ENCODE data around the gene LEMD1.
"Not testable (repeated sequence)": the region's sequence is repeated elsewhere in the genome, so short reads cannot be mapped to it uniquely, and the experiment has no call there.

The LEMD1 gene

DNA sequence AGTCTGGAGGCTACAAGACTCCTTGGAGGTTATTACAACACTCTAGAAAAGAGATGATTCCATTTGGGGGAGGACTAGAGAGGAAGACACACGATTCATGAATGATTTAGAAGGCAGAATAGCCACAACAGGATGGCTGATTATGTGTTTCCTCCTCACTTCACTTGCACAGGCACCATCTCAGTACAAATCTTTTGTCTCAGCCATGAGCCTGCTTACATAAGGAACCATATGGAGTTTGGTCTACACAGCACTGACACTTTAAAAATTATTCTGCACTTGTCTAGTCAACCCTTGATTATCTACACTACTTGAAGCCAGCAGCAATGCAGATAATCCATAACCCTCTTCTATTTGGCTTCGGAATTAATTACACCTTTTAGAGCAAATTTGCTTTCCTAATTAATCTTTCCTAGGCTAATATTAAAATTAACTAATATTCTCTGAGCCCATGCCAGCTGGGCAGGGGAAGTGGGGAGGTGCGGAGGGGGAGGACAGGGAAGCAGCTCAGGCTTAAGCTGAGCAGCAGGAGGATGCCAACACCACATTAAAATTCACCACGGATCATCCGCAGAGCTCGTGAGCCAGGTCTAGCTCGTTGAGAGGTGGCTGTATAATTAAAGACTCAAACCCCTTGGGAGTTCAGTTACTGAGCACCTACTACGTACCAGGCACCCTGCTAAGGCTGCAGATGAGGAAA lies 3.2 kb upstream of the LEMD1 start:
- DNase-seq, result no peak

DNA sequence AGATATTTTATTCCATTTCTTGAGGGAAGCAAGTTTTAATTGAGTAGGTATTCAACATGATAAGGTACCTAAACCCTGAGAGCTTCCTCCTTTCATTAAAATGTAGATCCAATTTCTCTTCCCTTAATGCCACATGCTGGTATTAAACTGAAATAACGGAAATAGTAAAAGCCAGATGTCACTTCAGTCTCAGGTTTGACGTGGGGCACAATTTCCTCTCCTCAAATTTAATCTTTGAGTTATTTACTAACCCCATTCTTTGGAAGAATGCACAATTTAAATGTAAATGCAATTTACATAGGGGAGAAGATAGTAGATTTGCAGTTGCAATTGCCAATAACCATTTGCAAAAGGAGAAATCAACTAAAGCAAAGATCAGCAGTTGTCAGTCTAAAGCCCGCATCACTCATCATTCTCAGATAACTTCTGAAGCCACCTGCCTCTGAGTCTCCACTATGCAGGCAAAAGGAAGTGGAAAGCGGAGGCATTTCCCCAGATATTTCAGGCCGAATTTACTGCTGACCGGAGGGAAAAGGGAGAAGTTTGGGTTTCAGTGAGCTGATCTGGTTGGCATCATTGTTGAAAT lies 2.1 kb upstream of the LEMD1 start:
- DNase-seq, result no peak

DNA sequence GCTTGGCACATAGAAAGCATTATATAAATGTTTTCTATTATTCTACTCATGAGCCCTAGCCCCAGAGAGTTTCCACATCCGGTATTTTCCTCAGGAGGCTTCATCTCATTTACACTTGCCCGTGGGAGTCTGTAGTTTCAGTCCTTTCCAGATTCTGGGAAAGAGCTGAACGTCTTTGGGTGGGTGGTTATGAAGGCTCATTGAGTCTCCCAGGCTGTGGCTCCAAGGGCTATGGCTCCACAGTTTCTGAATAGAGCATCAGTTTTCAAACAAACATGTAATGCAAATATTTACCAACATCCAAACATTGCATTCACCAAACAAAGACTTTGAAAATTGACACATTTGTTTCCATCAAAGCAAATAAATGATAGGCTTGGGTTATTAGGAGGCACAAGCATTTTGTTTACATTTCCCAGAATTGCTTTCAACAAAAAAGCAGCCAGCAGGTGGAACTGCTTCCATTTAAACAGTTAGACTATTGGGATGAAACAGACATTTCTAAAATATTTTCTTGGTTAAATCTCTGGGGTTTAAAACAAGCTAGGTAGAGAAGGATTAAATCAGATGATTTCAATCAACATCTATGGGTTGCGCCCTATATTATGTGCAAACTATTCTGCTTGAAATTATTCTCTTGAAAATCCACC lies 1.3 kb upstream of the LEMD1 start:
- DNase-seq, result no peak

DNA sequence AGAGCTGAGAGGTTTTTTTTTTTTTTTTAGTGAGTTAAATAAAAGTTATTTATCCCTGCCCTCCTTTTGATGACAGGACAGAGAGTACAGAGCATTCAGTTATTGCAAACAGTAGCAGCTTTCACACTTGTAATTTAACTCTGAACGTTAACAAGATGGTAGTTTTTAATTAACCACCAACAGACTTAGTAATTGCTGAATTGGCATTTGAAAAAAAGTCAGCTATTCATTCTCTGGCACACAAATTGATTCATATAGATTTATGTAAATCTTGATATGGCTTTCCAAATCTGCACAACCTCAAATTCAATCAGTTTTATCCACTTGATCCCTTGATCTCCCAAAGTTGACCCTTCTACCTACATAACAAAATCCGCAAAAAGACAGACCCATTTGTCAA lies 918 bp downstream of the LEMD1 start:
- no peak for DNase-seq

DNA sequence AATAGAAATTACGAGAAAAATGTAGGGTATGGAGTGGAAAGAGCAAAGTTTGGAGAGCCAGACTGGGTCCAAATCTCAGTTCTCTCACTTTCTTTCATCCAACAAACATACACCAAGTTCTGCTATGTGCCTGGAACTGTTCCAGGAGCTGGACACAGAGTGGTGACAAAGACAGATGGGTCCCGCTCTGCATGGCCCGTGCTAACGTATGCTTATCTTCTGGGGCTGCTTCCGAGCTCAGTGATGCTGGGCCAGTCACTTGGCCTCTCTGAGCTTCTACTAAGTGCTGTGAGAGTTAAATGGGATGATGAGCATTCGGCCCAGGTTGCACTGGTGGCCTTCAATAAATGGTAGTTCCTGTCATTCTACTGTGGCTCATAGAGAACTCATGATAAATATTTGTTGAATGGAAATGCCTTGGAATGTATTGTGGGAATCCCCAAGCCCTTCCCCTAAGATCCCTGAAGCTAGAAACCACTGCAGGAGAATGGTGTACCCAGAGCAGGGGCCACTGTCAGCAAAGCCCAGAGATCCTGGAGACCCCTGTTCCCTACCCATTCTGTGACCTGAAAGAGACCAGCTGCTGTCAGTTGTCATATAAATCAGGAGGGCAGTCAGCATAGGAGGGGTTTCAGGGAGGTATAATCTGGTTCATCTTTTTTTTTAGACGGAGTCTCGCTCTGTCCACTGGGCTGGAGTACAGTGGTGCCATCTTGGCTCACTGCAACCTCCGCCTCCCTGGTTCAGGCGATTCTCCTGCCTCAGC lies 3.8 kb downstream of the LEMD1 start:
- DNase-seq, result no peak

DNA sequence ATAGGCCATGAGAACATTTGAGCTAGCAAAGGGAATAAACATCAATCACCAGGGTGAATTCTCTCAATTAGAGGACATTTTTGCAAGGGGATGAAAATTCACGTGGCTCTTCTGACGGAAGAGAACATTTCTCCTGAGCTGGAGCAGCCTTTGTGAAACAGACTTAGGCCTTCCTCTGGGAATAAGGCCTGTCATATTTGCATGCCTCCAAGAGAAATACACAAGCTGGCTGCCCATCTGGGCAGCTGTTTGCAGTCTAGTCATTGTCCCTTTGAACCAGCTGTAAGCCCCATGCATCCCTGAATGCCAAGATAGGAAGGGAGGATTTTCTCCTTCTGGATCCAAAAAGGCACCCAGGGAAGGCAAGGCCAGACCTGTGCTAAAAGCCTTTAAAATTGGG lies 5.5 kb downstream of the LEMD1 start:
- DNase-seq, result no peak

DNA sequence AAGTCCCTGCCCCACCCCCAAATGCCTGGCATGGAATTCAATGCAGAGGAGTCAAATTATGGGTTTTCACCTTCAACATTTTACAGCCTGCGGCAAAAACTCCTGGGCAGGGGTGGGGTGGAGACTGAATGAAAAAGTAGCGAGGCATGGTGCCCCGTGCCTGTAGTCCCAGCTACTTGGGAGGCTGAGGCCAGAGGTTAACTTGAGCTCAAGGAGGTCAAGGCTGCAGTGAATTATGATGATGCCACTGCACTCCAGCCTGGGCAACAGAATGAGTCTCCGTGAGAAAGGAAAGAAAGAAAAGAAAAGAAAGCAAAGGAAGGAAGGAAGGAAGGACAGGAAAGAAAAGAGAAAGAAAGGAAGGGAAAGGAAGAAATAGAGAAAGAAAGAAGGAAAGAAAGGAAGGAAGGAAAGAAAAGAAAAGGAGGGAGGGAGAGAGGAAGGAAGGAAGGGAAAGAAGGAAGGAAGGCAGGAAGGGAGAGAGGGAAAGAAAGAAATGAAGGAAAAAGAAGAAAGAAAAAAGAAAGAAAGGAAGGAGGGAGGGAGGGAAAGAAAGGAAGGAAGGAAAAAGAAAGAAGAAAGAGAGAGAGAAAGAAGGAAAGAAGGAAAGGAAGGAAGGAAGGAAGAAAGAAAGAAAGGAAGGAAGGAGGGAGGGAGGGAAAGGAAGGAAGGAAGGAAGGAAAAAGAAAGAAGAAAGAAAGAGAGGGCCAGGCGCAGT lies 11.1 kb downstream of the LEMD1 start:
- no peak for DNase-seq

DNA sequence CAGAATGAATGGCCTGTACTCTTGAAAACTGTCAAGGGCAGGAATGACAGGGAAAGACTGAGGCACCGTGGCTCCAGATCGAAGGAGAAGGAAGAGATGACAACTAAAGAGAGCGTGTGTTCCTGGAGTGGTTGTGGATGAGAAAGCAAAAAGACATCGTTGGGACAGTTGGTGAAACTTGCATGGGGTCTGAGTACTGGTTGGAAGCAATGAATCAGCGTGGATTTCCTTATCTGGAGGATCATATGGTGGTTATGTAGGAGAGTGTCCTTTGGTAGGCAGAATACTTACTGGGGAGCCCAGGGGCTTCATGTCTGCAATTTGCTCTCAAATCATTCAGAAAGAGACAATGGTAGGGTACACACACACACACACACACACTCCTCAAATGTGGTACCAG lies 13.9 kb downstream of the LEMD1 start:
- DNase-seq, result no peak

DNA sequence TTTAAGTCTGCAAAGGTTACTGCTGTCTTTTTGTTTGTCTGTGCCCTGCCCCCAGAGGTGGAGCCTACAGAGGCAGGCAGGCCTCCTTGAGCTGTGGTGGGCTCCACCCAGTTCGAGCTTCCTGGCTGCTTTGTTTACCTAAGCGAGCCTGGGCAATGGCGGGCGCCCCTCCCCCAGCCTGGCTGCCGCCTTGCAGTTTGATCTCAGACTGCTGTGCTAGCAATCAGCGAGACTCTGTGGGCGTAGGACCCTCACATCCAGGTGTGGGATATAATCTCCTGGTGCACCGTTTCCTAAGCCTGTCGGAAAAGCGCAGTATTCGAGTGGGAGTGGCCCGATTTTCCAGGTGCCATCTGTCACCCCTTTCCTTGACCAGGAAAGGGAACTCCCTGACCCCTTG lies 15.6 kb downstream of the LEMD1 start:
- DNase-seq, result peak; percentile 11

DNA sequence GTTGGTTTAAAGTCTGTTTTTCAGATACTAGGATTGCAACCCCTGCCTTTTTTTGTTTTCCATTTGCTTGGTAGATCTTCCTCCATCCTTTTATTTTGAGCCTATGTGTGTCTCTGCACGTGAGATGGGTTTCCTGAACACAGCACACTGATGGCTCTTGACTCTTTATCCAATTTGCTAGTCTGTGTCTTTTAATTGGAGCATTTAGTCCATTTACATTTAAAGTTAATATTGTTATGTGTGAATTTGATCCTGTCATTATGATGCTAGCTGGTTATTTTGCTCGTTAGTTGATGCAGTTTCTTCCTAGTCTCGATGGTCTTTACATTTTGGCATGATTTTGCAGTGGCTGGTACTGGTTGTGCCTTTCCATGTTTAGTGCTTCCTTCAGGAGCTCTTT lies 17.4 kb downstream of the LEMD1 start:
- not testable (repeated sequence) for DNase-seq

DNA sequence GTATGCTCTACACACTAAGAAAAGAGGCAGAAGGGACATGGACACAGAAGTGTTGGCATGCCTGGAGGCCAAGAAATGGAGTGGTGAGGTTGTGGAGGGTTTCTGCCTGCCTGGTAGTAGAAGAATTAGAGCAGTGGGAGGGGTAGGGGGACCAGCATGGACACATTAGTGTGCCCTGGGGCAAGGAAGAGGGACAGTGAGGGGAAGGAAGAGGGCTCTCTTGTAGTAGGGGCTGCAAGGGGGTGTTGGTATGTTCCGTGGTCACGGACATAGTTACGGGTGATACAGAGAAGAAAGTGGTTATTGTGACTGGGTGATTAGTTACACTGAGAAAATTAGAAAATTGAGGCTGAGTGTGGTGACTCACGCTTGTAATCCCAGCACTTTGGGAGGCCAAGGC lies 23.3 kb downstream of the LEMD1 start:
- no peak for DNase-seq

DNA sequence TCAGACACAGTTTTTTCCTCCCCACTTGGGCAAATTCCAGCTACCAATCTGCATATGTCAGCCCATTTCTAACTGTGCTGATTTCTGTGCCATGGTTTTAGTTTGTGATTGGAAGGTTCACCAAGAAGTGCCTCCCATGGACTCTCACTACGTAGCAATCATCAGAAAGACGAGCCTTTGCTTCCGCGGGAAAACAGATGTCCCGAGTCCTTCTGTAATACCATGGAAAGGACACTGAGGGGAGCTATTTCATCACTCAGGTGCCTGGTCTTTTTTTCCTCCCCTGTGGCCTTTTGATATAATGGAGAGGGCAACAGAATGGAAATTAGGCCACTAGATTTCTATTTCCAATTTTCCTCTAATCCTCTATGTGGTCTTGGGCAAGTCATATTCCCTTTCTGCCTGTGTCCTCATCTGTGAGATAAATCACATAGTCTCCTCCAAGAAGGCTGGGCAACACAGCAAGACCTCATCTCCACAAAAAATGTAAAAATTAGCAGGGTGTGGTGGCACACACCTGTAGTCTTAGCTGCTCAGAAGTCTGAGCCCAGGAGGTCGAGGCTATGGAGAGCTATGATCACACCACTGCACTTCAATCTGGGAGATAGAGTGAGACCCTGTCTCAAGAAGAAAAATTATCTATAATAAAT lies 24.8 kb downstream of the LEMD1 start:
- peak; percentile 32 for DNase-seq

DNA sequence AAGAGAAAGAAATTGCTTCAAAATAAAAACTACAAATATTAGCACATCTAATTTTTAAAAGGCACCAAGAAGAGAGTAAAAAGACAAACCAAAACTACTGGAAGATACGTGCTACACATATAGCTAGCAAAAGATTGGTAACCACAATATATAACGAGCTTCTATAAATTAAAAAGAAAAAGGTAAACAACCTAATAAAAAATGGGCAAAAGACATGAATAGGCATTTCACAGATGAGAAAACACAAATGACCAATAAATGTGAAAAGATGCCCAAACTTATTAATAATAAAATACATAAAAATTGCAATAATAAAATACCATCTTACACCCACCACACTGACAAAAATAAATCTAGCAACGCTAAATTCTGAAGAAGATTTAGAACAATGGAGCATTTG lies 26.2 kb downstream of the LEMD1 start:
- DNase-seq, result no peak

DNA sequence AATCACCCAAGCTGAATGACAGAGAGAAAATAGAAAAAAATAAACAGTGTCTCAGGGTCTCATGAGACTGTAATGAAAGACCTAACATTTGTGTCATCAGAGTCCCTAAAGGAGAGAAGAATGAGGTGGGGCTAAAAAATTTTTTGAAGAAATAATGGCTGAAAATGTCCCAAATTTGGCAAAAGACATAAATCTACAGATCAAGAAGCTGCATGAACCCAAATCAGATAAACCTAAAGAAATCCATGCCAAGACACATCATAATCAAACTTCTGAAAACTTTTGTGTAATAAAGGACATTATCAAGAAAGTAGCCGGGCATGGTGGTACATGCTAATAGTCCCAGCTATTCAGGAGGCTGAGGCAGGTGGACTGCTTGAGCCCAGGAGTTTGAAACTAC lies 29.2 kb downstream of the LEMD1 start:
- no peak for DNase-seq

DNA sequence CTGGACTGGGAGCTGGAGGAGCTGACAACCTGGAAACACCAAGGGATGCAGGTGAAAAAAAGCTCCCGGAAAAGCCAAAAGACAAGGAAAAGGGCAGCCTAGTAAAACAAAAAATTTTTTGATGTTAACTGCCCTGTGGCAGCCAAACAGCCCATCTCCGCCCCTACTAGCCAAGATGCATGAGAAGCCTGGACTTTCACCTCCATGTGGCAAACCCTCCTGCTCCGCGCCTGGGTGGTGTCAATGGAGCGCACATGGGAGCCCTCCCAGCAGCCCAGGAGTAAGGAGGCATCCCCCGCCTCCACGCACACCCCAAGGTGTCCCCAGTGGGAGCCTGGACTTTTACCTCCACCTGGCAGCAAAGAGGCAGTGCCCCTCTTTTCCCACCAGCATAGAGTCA lies 30.5 kb downstream of the LEMD1 start:
- no peak for DNase-seq

DNA sequence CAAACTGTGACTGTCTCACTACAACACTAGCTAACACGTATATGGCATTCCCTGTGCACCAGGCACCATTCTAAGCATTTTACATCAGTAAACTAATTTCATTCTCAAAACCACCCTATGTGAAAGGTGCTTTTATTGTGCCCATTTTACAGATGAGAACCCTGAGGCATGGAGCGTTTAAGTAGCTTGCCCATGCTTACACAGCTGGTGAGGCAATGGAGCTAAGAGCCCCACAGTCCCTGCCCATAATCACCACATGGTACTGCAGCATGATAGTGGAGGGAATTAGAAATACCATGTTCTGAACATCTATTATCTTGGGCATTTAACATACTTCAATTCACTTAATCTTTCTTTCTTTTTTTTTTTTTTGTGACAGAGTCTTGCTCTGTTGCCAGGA lies 34.0 kb downstream of the LEMD1 start:
- DNase-seq, result no peak

DNA sequence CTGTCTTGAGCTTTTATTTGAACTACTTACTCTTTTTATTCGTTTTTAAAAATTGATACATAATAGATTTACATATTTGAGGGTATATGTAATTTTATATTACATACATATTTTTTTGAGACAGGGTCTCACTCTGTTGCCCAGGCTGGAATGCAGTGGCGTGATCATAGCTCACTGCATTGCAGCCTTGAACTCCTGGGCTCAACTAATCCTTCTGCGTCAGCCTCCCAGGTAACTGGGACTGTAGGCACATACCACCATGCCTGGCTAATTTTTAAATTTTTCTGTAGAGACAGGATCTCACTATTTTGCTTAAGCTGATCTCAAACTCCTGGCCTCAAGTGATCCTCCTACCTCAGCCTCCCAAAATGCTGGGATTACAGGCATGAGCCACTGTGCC lies 38.9 kb downstream of the LEMD1 start:
- not testable (repeated sequence) for DNase-seq

DNA sequence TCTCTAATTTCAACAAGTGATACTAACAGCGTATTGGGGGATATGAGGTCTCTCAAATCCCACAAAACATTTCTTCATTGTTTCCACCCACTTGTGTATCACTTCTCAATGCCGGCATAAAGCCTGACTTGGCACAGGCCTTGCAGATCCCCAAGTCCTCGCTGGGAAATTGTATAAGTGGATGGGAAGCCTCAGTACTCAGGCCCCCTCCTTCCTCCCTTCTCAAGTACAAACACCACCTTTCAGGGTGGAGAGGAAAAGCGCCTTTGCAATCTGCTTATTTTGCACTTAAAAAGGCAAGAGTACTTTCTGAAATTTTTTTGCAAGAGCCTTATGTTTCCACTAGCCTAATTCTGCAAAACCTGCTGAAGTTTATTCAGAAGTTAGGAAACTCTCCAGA lies 39.3 kb downstream of the LEMD1 start:
- DNase-seq, result no peak

DNA sequence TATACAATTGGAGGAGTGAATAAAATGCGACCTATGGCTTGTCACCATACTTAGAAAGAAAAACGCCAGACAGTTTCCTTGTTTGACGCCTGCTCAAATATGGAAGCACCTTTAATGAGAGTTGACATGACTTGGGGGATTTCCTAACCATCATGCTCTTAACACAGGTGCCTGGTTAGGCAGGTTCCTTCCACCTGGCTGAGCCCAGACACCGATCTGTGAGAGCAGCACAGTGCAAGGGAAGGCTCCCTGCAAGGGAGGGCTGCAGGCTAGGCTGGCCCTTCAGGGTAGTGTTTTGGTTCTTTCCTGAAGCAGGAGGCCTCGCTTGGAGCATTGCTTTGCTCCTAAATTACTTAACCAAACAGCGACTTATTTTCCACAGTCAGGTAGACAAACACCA lies 40.6 kb downstream of the LEMD1 start:
- no peak for DNase-seq

DNA sequence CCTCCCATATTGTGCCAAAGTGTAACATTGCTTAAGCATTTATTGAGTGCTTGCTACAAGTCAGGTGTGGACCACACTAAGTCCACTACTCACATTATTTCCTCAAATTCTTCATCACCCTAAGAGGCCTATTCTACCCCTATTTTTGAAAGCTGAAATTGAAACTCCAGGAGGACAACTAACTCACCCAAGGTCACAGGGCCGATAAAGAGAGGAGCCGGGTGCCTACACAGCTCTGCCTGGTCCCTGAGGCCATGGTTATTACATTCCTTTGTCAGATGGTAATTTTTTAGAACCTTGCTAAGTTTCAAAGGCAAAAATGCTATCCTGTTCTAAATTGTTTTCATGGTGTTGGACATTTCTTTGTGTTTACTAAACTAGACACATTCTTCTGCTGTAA lies 41.0 kb downstream of the LEMD1 start:
- DNase-seq, result no peak

DNA sequence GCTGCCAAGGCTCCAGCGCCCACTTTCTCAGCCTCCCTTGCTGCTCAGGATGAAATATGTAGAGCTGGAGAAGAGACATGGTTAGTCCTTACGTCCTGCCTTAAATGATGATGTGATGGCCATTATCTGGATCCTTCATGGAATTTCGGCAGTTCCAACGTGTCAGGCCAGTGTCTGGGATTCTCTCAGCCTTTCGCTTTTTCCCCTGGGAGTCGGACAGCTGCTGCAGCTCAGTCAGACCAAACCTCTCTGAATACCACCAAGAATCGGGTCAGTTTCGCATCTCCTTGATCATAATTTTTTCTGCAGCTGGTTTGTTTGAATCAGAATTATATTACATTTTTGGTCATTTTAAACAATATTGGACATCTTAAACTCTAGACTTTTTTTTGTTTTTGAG lies 42.8 kb downstream of the LEMD1 start:
- DNase-seq, result no peak

DNA sequence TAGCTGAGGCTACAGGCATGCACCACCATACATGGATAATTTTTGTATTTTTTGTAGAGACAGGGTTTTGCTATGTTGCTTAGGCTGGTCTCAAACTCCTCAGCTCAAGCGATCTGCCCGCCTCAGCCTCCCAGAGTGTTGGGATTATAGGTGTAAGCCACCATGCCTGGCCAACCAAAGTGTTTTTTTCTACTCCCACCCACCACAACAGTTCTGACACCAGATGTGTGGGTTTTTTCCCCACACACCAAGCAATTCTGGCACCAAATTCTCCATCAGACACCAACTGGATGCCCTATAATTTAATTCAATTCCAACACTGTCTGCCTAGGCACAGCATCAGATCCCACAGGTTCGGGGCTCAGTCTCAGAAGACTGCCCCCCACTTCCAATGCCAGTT lies 44.5 kb downstream of the LEMD1 start:
- DNase-seq, result no peak

DNA sequence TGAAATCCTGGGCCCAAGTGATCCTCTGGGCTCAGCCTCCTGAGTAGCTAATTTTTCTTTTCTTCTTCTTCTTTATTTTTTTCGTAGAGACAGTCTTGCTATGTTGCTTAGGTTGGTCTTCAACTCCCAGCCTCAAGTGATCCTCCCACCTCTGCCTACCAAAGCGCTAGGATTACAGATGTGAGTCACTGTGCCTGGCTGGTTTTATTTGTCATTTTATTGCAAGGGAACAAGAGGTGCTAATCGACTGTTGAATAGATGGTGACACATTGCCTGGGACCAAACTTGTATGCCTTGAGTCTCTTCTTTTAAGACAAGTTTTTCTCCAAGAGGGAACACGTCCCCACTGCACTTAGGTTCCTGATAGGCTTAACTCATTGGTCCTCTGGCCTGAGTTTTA lies 45.1 kb downstream of the LEMD1 start:
- DNase-seq, result no peak

Measured in central memory CD4-positive, alpha-beta T cell (primary cell).